Spleen (tissue), 11 donors: ENCODE results near the gene FGA. TPM values are rescaled to one million over a fixed set of nuclear protein-coding genes. Genes with fewer than 3 reads are reported as not detected.

Source experiments
- DNase-seq: peaks from one replicate; pipeline ENCODE4 v3.0.0-alpha.2; 2020
- H3K27ac ChIP-seq, 8 donors: fragments of 200-600 bp; sonication (generic) in 7 of 8; 1 replicate in 4 of 8; 2 replicates in 4 of 8; pipeline versions ENCODE4 v1.5.0 to v1.8.0; 2016 to 2021; ENCODE audit warnings: inconsistent platforms in 4 of 8, mild to moderate bottlenecking in 4 of 8, moderate library complexity in 1 of 8
- H3K27me3 ChIP-seq, 7 donors: fragments of 200-600 bp; sonication (generic) in 6 of 7; replicated peaks in 1 of 7; 1 replicate in 4 of 7; 2 replicates in 3 of 7; pipeline versions ENCODE4 v1.5.0 to v1.8.0; 2016 to 2021; ENCODE audit warnings: inconsistent platforms in 3 of 7, mild to moderate bottlenecking in 1 of 7
- H3K36me3 ChIP-seq, 6 donors: fragments of 200-600 bp; sonication (generic) in 5 of 6; 1 replicate in 4 of 6; 2 replicates in 2 of 6; pipeline versions ENCODE4 v1.5.0 to v1.8.0; 2016 to 2021; ENCODE audit warnings: inconsistent platforms in 2 of 6
- H3K4me1 ChIP-seq, 6 donors: fragments of 200-600 bp; sonication (generic) in 5 of 6; 1 replicate in 3 of 6; 2 replicates in 3 of 6; pipeline versions ENCODE4 v1.5.0 to v1.8.0; 2016 to 2021; ENCODE audit warnings: inconsistent platforms in 3 of 6
- H3K4me3 ChIP-seq, 8 donors: fragments of 200-600 bp; sonication (generic) in 7 of 8; 1 replicate in 4 of 8; 2 replicates in 4 of 8; pipeline versions ENCODE4 v1.5.0 to v1.8.0; 2016 to 2021; ENCODE audit warnings: inconsistent platforms in 4 of 8, mild to moderate bottlenecking in 4 of 8, moderate library complexity in 2 of 8
- H3K9me3 ChIP-seq, 8 donors: fragments of 200-600 bp; sonication (generic) in 7 of 8; 1 replicate in 4 of 8; 2 replicates in 4 of 8; pipeline versions ENCODE4 v1.5.0 to v1.8.0; 2016 to 2021; ENCODE audit warnings: inconsistent platforms in 4 of 8
- CTCF ChIP-seq, 11 experiments: fragments of 200-600 bp in 7 of 11; fragments of 450-650 bp in 4 of 11; sonication (generic) in 4 of 11; IDR thresholded peaks in 8 of 11; conservative IDR thresholded peaks in 3 of 11; 1 replicate in 7 of 11; 2 replicates in 4 of 11; pipeline versions ENCODE4 v1.4.0 to v1.8.0; 2016 to 2021; ENCODE audit warnings: antibody characterized with exemption in 11 of 11, inconsistent platforms in 4 of 11, mild to moderate bottlenecking in 1 of 11
- POLR2A ChIP-seq, 3 donors: fragments of 450-650 bp; IDR thresholded peaks; one replicate each; pipeline ENCODE4 v1.5.1; 2017; ENCODE audit warnings: antibody characterized with exemption in 3 of 3, mild to moderate bottlenecking in 1 of 3
- POLR2AphosphoS5 ChIP-seq, 3 donors: sonication (generic); formaldehyde crosslinking; IDR thresholded peaks; one replicate each; pipeline ENCODE4 v1.5.1; 2017; ENCODE audit warnings: antibody characterized with exemption in 3 of 3
- WGBS, 5 donors: extraction: QIAGEN DNeasy Blood & Tissue Kit in 3 of 5; methylation state at CpG; one replicate each; pipeline versions ENCODE4 v1.1.5 to v1.1.7; 2013 to 2018; 5-methylcytosine and 5-hydroxymethylcytosine counted together
- intact Hi-C: fragments of 100-400 bp; cut with DNase I; formaldehyde crosslinking; loops from one replicate; pipeline ENCODE4 v1.15.0; 2023; ENCODE audit warnings: low total_unique reads
- polyA plus RNA-seq, 3 donors: library from polyadenylated mRNA; stranded (reverse); fragments of 200-250 nt; gene quantifications; one replicate each; pipeline ENCODE4 v1.2.1, GENCODE V29; 2013
- total RNA-seq, 7 donors: library from RNA; depleted of rRNA in 3 of 7; stranded (reverse); fragments of >200 nt in 3 of 7; fragmentation: NEBNext Ultra II Directional in 4 of 7; extraction: Animal tissue kit (Norgen Biotek cat#: 25700) in 4 of 7; gene quantifications; one replicate each; pipeline versions ENCODE4 v1.1.0 to v1.2.1, GENCODE V29; 2016 to 2021
- donor health status: healthy with polysubstance abuse.
- donor health status: DM: no; HTN: no; CAD: no; lungs with moderate emphysema.
- donor health status: DM: no; HTN: no; CAD: no.
- donor health status: Bipolar disorder and iron deficiency.
- donor health status: healthy.
- donor health status: DM: no; HTN: no; CAD: no.
- donor health status: DM: yes; HTN: yes; CAD: no.

Gene FGA
- total and polyA plus RNA-seq, 10 donors, result 0.06 to 2.8 (median 0.11) TPM; not detected in 7

DNA sequence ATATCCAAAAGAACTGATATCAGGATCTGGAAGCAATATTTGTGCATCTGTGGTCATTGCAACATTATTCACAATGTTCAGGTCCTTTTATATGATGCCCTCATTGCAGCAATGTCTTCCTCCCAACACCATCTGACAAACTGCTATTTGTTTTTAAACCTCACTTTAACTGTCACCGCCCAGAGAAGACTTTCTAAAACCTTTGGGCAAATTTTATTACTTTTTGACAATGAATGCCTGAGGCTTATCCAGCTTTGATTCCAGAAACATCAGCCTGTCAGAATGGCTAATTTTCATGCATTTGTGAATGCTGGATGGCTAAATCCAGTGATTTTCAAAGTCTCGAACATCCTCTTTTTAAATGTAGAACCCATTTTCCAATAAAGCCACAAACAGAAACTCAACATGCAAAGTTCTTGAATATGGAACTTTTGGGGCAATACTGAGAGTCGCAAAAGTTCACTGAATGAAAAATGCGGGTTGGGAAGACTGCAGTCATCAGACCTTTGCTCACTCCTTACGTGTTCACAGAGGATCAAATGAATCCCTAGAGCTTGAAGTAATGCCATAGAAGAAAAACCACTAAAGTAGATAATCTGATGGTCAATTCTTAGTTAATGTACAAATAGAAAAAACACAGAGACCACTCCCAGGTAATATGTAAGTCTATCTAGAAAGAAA lies 17.2 kb downstream of the FGA start:
- no peaks in the 10 kb centered on the region for H3K9me3 ChIP-seq
- H3K4me1 ChIP-seq, result no peaks in the 10 kb centered on the region
- 75 to 93% (median 80%) methylated on average over 5 of the region's 5 CpGs for whole genome bisulfite sequencing, 5 donors
- no peak overlapping the region for H3K4me3 ChIP-seq
- DNase-seq, result no peak
- no peaks in the 10 kb centered on the region for H3K36me3 ChIP-seq
- intact Hi-C loops, result no loop called here
- H3K27ac ChIP-seq, result no peak overlapping the region
- peaks cover 0 to 22% (median 0%) of the 10 kb centered on the region in 7 donors for H3K27me3 ChIP-seq
- TF ChIP-seq POLR2AphosphoS5 (IDR thresholded peaks at IDR 0.05), result no peak
- no peak for TF ChIP-seq CTCF (IDR thresholded peaks at IDR 0.05 in 8 of 11, conservative IDR thresholded peaks at IDR 0.05 in 3 of 11)
- TF ChIP-seq POLR2A (IDR thresholded peaks at IDR 0.05), result no peak

- no peak for DNase-seq
- Histone ChIP-seq H3K4me1 (no peaks in the 10 kb centered on the region), H3K9me3 (no peaks in the 10 kb centered on the region), H3K27me3 (no peaks in the 10 kb centered on the region), H3K27ac (no peak overlapping the region), H3K36me3 (no peaks in the 10 kb centered on the region), H3K4me3 (no peak overlapping the region)
- 89 to 95% (median 91%) methylated on average over 5 of the region's 5 CpGs for WGBS, 5 donors
- intact Hi-C loops, result no loop called here
- TF ChIP-seq CTCF (IDR thresholded peaks at IDR 0.05 in 8 of 11, conservative IDR thresholded peaks at IDR 0.05 in 3 of 11) (no peak), POLR2A (IDR thresholded peaks at IDR 0.05) (no peak), POLR2AphosphoS5 (IDR thresholded peaks at IDR 0.05) (no peak)
These were observed 21.0 kb downstream of the FGA start for GRCh38 chr4:154569584-154569983.

DNA sequence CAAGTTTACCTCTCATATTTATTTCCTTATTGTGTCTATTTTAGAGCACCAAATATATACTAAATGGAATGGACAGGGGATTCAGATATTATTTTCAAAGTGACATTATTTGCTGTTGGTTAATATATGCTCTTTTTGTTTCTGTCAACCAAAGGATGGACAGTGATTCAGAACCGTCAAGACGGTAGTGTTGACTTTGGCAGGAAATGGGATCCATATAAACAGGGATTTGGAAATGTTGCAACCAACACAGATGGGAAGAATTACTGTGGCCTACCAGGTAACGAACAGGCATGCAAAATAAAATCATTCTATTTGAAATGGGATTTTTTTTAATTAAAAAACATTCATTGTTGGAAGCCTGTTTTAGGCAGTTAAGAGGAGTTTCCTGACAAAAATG lies 21.5 kb downstream of the FGA start:
- no peak for TF ChIP-seq CTCF (IDR thresholded peaks at IDR 0.05 in 8 of 11, conservative IDR thresholded peaks at IDR 0.05 in 3 of 11)
- no peak for TF ChIP-seq POLR2AphosphoS5 (IDR thresholded peaks at IDR 0.05)
- TF ChIP-seq POLR2A (IDR thresholded peaks at IDR 0.05), result no peak

DNA sequence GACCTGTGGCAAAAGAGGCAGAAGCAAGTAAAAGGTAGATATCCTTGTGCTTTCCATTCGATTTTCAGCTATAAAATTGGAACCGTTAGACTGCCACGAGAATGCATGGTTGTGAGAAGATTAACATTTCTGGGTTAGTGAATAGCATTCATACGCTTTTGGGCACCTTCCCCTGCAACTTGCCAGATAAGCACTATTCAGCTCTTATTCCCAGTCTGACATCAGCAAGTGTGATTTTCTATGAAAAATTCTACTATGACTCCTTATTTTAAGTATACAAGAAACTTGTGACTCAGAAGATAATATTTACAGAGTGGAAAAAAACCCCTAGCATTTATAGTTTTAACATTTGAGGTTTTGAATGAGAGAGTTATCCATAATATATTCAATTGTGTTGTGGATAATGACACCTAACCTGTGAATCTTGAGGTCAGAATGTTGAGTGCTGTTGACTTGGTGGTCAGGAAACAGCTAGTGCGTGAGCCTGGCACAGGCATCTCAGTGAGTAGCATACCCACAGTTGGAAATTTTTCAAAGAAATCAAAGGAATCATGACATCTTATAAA lies 23.8 kb downstream of the FGA start:
- Histone ChIP-seq H3K4me3 (no peak overlapping the region), H3K36me3 (no peaks in the 10 kb centered on the region), H3K27ac (no peak overlapping the region), H3K27me3 (no peaks in the 10 kb centered on the region), H3K4me1 (no peaks in the 10 kb centered on the region), H3K9me3 (no peaks in the 10 kb centered on the region)
- no peak for TF ChIP-seq CTCF (IDR thresholded peaks at IDR 0.05 in 8 of 11, conservative IDR thresholded peaks at IDR 0.05 in 3 of 11)
- no peak for DNase-seq
- WGBS, 5 donors, result 74 to 84% (median 79%) methylated on average over 5 of the region's 5 CpGs
- intact Hi-C loops, result no loop called here

More for the DNA sequence above, 21.5 kb downstream of the FGA start:
- H3K4me3 ChIP-seq, result no peak overlapping the region
- intact Hi-C loops, result no loop called here
- WGBS, 5 donors, result 31 to 58% (median 45%) methylated on average over 3 of the region's 3 CpGs
- no peaks in the 10 kb centered on the region for H3K4me1 ChIP-seq
- H3K27ac ChIP-seq, result no peak overlapping the region
- no peaks in the 10 kb centered on the region for H3K36me3 ChIP-seq
- no peaks in the 10 kb centered on the region for H3K27me3 ChIP-seq
- H3K9me3 ChIP-seq, result no peaks in the 10 kb centered on the region
- no peak for DNase-seq
